ENCODE data around the gene PTCD2. TPM values are rescaled to one million over a fixed set of nuclear protein-coding genes. Genes with fewer than 3 reads are reported as not detected.

Gene PTCD2
- total and polyA plus RNA-seq, 9 of the 15 experiments (the other 6 are each of a cell fraction or from before 2014, with no cell fraction given), result 11.9 to 28.5 (median 18.6) TPM

DNA sequence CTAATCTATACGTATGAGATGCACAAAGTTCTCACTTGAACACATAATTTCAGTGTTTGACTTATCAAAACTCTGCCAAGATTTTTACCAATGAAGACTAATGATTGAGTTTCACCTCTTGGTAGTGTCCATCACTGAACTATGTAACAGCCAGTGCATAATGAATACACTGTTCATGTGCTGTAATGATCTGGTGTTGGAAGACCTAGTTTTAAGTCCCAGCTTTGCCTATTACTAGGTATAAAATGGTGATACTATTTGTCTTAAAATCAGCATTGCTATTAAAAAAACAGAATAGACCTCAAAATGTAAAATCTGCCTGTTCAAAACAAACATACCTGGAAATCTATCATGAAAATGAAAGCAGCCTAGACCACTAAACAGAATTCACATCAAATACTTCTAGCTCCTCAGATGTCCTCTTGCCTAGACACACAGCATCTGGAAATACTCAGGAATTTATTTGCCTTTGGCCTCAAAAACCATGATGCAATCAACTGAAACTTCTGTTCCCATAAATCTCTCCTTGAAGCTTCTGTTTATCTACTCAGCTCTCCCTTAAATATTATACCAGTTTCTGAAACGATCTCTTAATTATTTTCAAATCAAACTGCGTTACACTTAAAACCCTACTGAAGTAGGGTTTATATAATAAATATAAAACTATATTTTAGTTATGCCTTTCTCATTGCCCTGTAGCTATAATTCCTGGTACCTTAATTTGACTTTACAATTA, 38.2 kb upstream of the PTCD2 start (continued):
- TF ChIP-seq CHD4 (IDR thresholded peaks at IDR 0.05; ENCODE audit: insufficient read depth, insufficient replicate concordance, low read depth, low read length, poor library complexity, severe bottlenecking) (no peak), ZNF197 (CRISPR knock-in tag; IDR thresholded peaks at IDR 0.05; ENCODE audit: low read depth) (peak; percentile 63; the same call in 1 of the 2 replicates), MTA3 (IDR thresholded peaks at IDR 0.05; ENCODE audit: borderline replicate concordance) (no peak), BRF1 (IDR thresholded peaks at IDR 0.05; ENCODE audit: borderline replicate concordance, extremely low read depth, insufficient read length) (no peak), RHOXF2B (CRISPR knock-in tag; conservative IDR thresholded peaks at IDR 0.05) (no peak), KLF6 (CRISPR knock-in tag; IDR thresholded peaks at IDR 0.05; ENCODE audit: borderline replicate concordance) (no peak; the same call in 1 of the 2 replicates), HDGF (IDR thresholded peaks at IDR 0.05) (no peak), JUND (IDR thresholded peaks at IDR 0.05; ENCODE audit: borderline replicate concordance, low read depth, low read length) (peak; percentile 92), JUND (tag; IDR thresholded peaks at IDR 0.05; ENCODE audit: borderline replicate concordance, low read depth, low read length) (peak; percentile 85; the same call in 2 of the 3 replicates), ZNF232 (CRISPR knock-in tag; IDR thresholded peaks at IDR 0.05) (no peak), THRAP3 (IDR thresholded peaks at IDR 0.05; ENCODE audit: borderline replicate concordance) (no peak), SPI1 (IDR thresholded peaks at IDR 0.05; ENCODE audit: borderline replicate concordance, low read depth, low read length) (no peak), U2AF1 (optimal IDR thresholded peaks at IDR 0.05; ENCODE audit: low read depth, low read length) (no peak), WHSC1 (IDR thresholded peaks at IDR 0.05; ENCODE audit: low read length) (no peak), ZNF785 (CRISPR knock-in tag; IDR thresholded peaks at IDR 0.05) (no peak), MCM3 (IDR thresholded peaks at IDR 0.05) (no peak)
- TF ChIP-seq, protein P1, sequence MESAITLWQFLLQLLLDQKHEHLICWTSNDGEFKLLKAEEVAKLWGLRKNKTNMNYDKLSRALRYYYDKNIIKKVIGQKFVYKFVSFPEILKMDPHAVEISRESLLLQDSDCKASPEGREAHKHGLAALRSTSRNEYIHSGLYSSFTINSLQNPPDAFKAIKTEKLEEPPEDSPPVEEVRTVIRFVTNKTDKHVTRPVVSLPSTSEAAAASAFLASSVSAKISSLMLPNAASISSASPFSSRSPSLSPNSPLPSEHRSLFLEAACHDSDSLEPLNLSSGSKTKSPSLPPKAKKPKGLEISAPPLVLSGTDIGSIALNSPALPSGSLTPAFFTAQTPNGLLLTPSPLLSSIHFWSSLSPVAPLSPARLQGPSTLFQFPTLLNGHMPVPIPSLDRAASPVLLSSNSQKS (CRISPR knock-in tag; IDR thresholded peaks at IDR 0.05), result no peak
- TF ChIP-seq, protein P2, sequence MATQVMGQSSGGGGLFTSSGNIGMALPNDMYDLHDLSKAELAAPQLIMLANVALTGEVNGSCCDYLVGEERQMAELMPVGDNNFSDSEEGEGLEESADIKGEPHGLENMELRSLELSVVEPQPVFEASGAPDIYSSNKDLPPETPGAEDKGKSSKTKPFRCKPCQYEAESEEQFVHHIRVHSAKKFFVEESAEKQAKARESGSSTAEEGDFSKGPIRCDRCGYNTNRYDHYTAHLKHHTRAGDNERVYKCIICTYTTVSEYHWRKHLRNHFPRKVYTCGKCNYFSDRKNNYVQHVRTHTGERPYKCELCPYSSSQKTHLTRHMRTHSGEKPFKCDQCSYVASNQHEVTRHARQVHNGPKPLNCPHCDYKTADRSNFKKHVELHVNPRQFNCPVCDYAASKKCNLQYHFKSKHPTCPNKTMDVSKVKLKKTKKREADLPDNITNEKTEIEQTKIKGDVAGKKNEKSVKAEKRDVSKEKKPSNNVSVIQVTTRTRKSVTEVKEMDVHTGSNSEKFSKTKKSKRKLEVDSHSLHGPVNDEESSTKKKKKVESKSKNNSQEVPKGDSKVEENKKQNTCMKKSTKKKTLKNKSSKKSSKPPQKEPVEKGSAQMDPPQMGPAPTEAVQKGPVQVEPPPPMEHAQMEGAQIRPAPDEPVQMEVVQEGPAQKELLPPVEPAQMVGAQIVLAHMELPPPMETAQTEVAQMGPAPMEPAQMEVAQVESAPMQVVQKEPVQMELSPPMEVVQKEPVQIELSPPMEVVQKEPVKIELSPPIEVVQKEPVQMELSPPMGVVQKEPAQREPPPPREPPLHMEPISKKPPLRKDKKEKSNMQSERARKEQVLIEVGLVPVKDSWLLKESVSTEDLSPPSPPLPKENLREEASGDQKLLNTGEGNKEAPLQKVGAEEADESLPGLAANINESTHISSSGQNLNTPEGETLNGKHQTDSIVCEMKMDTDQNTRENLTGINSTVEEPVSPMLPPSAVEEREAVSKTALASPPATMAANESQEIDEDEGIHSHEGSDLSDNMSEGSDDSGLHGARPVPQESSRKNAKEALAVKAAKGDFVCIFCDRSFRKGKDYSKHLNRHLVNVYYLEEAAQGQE (IDR thresholded peaks at IDR 0.05; ENCODE audit: borderline replicate concordance), result no peak
- TF ChIP-seq, protein P2 (CRISPR knock-in tag; IDR thresholded peaks at IDR 0.05; ENCODE audit: low read depth), result no peak
